ENCODE results near the gene A1BG.
"Not testable (repeated sequence)": the region's sequence is repeated elsewhere in the genome, so short reads cannot be mapped to it uniquely, and the experiment has no call there.

A1BG gene

GRCh38 chr19:58356766-58357480, 3.6 kb upstream of the A1BG start:
- no peak for DNase-seq

GRCh38 chr19:58355908-58356765, 2.8 kb upstream of the A1BG start:
- no peak for DNase-seq

DNA sequence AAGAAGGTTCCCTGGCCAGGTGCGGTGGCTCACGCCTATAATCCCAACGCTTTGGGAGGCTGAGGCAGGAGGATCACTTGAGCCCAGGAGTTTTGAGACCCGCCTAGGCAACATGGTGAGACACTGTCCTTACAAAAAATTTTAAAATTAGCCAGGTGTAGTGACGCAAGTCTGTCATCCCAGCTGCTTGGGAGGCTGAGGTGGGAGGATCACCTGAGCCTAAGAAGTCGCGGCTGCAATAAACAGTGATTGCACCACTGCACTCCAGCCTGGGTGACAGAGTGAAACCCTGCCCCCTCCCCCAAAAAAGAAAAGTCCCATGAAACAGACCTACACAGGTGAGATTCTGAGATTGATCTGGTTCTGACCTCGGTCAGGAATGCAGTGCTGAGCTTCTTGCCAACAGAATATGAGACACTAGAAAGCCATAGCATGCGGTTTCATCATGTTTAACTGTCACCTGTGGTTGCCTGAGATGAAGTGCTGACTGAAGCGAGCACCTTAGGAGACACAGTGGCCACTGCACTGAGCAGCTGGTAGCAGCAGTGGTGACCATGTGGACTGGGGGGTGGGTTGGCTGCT, 2.0 kb upstream of the A1BG start:
- no peak for DNase-seq

GRCh38 chr19:58354478-58355030, 1.3 kb upstream of the A1BG start:
- DNase-seq: no peak

DNA sequence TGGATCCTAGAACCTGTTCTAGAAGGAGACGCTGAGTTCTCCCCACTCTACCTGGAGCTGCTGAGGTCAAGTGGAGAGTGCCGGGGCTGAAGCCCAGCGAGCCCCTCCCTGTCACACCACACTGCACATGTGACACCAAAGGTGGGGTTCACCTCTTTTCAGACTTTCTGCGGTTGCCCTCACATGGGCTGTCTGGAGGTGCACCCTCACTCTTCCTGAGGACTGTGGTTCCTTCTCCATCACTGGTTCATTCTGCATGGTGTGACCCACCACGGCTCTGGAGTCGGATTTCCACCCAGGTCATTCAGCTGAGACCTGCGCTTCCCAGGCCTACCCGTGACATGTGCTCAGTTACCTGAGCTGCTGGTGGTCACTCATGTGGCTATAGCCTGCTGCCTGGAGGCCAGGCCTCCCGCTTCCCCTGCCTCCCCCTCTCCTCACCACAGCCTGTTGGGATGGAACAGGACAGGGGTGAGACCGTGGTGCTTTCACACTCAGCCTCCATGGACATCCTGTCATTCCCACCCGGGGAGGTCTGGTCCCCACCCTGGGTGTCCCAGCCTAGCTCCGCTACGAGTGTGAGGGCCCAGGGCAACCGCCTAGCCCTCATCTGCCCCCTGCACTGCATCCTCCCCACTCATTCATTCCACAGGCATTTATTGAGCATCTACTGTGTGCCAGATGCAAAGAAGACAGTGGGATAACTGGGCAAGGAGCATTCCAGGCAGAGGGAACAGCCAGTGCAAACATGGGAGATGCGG, 605 bp upstream of the A1BG start:
- DNase-seq: no peak

GRCh38 chr19:58351990-58352755, 1.1 kb downstream of the A1BG start:
- DNase-seq: no peak

DNA sequence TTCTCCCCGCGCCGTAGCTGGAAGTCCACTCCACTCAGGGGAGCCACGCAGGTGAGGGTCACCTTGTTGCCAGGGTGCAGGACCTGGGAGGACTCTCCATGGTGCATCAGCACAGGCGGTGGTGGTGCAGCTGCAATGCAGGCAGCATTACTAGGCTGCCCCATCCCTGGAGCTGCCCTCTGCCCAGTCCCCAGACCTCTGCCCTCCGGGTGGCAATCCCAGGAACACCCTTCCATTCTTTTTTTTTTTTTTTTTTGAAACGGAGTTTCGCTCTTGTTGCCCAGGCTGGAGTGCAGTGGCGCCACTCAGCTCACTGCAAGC, 1.8 kb downstream of the A1BG start:
- no peak for DNase-seq

- no peak for DNase-seq
Observed at GRCh38 chr19:58350871-58351557, 2.3 kb downstream of the A1BG start.

- DNase-seq: peak; percentile 6
Observed at GRCh38 chr19:58350001-58350861, 3.1 kb downstream of the A1BG start.

- no peak for DNase-seq
Observed at GRCh38 chr19:58349590-58349989, 3.7 kb downstream of the A1BG start.

DNA sequence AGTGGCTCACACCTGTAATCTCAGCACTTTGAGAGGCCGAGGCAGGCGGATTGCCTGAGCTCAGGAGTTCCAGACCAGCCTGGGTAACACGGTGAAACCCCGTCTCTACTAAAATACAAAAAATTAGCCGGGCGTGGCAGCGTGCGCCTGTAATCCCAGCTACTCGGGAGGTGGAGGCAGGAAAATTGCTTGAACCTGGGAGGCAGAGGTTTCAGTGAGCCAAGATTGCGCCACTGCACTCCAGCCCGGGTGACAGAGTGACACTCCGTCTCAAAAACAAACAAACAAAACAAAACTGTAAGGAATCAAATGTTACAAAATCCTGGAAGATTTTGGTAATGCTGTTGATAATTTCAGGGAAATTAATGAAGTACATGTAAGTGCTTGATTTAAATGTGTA, 5.2 kb downstream of the A1BG start:
- DNase-seq: not testable (repeated sequence)

DNA sequence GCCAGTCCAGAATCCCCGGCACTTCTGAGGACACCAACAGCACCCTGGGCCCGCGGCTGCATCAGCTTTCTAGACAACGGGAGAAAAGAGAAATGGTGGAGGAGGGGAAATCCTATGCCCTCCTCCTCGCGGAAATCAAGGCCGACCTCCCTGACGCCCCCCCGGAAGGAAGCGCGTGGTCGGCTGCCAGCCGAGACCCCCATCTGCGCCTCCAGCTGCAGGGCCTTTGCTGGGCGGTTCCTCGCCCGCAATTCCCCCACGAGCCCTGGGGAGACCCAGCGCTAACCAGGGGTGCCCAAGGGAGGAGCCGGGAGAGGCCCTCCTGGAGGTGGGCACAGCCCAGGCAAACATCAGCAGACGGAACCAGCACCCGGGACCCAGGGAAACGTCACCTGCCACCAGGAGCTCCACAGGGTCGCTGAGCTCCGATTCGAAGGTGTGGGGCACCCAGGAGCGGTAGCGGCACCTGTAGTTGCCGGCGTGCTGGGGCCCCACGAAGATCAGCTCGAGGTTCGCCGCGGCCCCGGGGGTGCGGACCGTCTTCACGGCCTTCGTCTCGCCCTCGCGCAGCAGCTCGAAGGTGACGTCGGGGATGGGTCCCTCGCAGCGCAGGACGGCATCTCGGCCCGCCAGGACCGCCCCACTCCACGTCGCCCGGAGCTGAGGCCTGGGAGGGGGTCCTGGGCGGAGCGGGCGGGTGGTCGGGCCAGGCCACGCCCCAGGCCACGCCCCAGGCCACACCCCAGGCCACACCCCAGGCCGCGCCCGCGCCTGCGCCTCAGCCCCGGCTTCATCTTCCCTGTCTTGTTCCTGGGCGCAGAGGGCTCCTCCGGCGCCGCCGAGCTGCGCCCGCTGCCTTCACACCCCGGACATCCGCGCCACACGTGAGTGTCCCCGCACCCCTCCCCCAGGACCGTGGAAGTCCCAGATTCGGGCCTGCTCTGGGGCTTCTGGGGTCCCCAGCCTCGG, 6.0 kb downstream of the A1BG start:
- DNase-seq: peak; percentile 14

GRCh38 chr19:58345558-58345957, 7.7 kb downstream of the A1BG start:
- no peak for DNase-seq

GRCh38 chr19:58338825-58339558, 14.3 kb downstream of the A1BG start:
- DNase-seq: no peak

DNA sequence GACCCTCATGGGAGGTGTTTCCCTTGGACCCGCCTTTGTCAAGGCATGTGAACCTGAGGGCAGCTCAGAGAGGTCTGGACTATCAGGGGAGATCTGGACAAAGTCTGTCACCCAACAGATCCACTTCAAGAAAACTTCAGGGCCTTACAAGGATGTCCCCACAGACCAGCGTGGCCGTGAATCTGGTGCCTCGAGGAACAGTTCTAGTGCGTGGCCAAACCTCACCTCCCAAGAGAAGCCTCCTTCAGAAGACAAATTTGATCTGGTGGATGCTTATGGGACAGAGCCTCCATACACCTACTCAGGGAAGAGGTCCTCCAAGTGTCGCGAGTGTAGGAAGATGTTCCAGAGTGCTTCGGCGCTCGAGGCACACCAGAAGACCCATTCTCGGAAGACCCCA, 15.0 kb downstream of the A1BG start:
- no peak for DNase-seq

- no peak for DNase-seq
Observed at GRCh38 chr19:58336820-58337219, 16.5 kb downstream of the A1BG start.

- no peak for DNase-seq
Observed at GRCh38 chr19:58336216-58336615, 17.1 kb downstream of the A1BG start.

DNA sequence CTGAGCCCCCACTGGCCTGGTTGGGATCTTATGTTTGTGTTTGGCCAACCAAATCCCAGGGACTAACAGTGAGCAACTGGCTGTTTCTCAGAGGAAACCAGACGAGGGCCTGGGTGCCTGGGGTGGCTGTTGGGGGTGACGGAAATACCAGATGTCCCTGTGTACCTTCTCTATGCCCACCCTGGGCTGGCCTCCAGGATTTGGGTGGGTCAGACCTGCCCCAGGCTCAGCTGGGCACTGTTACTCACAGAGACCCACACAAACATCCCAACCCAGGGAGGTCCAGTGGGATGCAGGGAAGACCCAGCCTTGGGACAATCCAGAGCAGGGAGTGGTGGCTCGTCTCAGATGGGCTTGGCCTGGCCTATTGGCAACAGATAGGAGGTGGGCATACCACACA, 17.7 kb downstream of the A1BG start:
- no peak for DNase-seq

Measured in NCI-H1105 treated with DMSO at 0.1 percent for 48 hours (cell line).